Activated CD8-positive, alpha-beta T cell treated with anti-CD3 and anti-CD28 coated beads, Interleukin-2, amount 10 ng/mL, durations not matched to agents 7 days and 5 days (primary cell): ENCODE results near the gene TMEM14C. TPM values are rescaled to one million over a fixed set of nuclear protein-coding genes. Genes with fewer than 3 reads are reported as not detected.
"Not testable (repeated sequence)": the region's sequence is repeated elsewhere in the genome, so short reads cannot be mapped to it uniquely, and the experiment has no call there.

ENCODE experiments used
- ATAC-seq: fragments of 150-1000 bp; cut with Tn5 transposase; one replicate; pipeline ENCODE4 v1.10.0; 2021; ENCODE audit warnings: moderate library complexity
- CTCF ChIA-PET: fragments of 350-600 bp; sonication (Branson Sonifier 250); formaldehyde crosslinking; loops from one replicate; lab custom pipeline; 2021; ENCODE audit warnings: antibody characterized with exemption; lab: Charles Lee
- POLR2A ChIA-PET: fragments of 350-600 bp; sonication (Branson Sonifier 250); formaldehyde crosslinking; loops from one replicate; lab custom pipeline; 2021; ENCODE audit warnings: antibody characterized with exemption; lab: Charles Lee
- DNase-seq: peaks from one replicate; pipeline ENCODE4 v3.0.0-alpha.2; 2020
- H3K27ac Mint-ChIP-seq: one replicate; pipeline ENCODE4 v1.8.0; 2021; ENCODE audit warnings: mild to moderate bottlenecking, mixed read lengths
- H3K27me3 Mint-ChIP-seq: one replicate; pipeline ENCODE4 v1.8.0; 2021; ENCODE audit warnings: low read depth, mixed read lengths
- H3K36me3 Mint-ChIP-seq: one replicate; pipeline ENCODE4 v1.8.0; 2021; ENCODE audit warnings: low read depth, mixed read lengths
- H3K4me1 Mint-ChIP-seq: one replicate; pipeline ENCODE4 v1.8.0; 2021; ENCODE audit warnings: low read depth, mixed read lengths
- H3K4me3 Mint-ChIP-seq: one replicate; pipeline ENCODE4 v1.8.0; 2021; ENCODE audit warnings: mild to moderate bottlenecking, mixed read lengths
- H3K9me3 Mint-ChIP-seq: one replicate; pipeline ENCODE4 v1.8.0; 2022; ENCODE audit warnings: mixed read lengths; ENCODE audit not compliant: insufficient read depth
- total RNA-seq, 2 experiments: library from RNA; stranded (reverse); gene quantifications; one replicate each; pipeline ENCODE4 v1.2.3, GENCODE V29; 2021

Gene TMEM14C
- total RNA-seq, 2 experiments from 2014 or later = 35.9 to 39.2 TPM

GRCh38 chr6:10692965-10693538 lies 29.8 kb upstream of the TMEM14C start:
- no peak for ATAC-seq
- no peaks in the 10 kb centered on the region for H3K9me3 Mint-ChIP-seq
- peaks cover 27% of the 10 kb centered on the region for H3K4me1 Mint-ChIP-seq
- ChIA-PET POLR2A (interaction anchor here (2.5 kb wide), 1 partner anchor 53 kb away, joined by 10 read pairs; no protein-coding TSS in a partner anchor), CTCF (interaction anchor here (2.5 kb wide), 1 partner anchor 182 kb away, joined by 8 read pairs; no protein-coding TSS in a partner anchor)
- H3K4me3 Mint-ChIP-seq = peak overlapping the region; percentile 94
- peaks cover 20% of the 10 kb centered on the region for H3K36me3 Mint-ChIP-seq
- no peak for DNase-seq
- no peaks in the 10 kb centered on the region for H3K27me3 Mint-ChIP-seq
- peak overlapping the region; percentile 100 for H3K27ac Mint-ChIP-seq

GRCh38 chr6:10694302-10695085 lies 28.4 kb upstream of the TMEM14C start, which contains the start of the genes C6orf52 and PAK1IP1:
TSS of gene C6orf52 (minus strand) at chr6:10694616. CDS start at chr6:10687550, 7,066 bp downstream.
TSS of gene PAK1IP1 (plus strand) at chr6:10694972. CDS start at chr6:10694986, 14 bp downstream.
- no peaks in the 10 kb centered on the region for H3K9me3 Mint-ChIP-seq
- ATAC-seq = peak; percentile 93

GRCh38 chr6:10695086-10695657 lies 27.7 kb upstream of the TMEM14C start:
- no peak for ATAC-seq
- H3K27ac Mint-ChIP-seq = peak overlapping the region; percentile 100
- ChIA-PET CTCF (interaction anchor here (1.0 to 3.1 kb wide), 7 partner anchors 25 to 217 kb away, joined by 3 to 23 read pairs (median 5); no protein-coding TSS in a partner anchor), POLR2A (interaction anchor here (0.6 to 2.5 kb wide), 13 partner anchors 10 to 271 kb away, joined by 3 to 43 read pairs (median 5); partner anchors contain the start of gene TMEM14C)
- H3K4me3 Mint-ChIP-seq = peak overlapping the region; percentile 94
- no peaks in the 10 kb centered on the region for H3K27me3 Mint-ChIP-seq
- no peaks in the 10 kb centered on the region for H3K9me3 Mint-ChIP-seq
- DNase-seq = no peak
- peaks cover 36% of the 10 kb centered on the region for H3K36me3 Mint-ChIP-seq
- peaks cover 32% of the 10 kb centered on the region for H3K4me1 Mint-ChIP-seq

More at GRCh38 chr6:10694302-10695085, 28.4 kb upstream of the TMEM14C start, which contains the start of the genes C6orf52 and PAK1IP1:
- H3K36me3 Mint-ChIP-seq = peaks cover 32% of the 10 kb centered on the region
- ChIA-PET POLR2A (interaction anchor here (0.6 to 2.5 kb wide), 13 partner anchors 11 to 270 kb away, joined by 3 to 43 read pairs (median 4); partner anchors contain the start of gene TMEM14C), CTCF (interaction anchor here (0.9 to 3.1 kb wide), 8 partner anchors 26 to 216 kb away, joined by 3 to 23 read pairs (median 4); no protein-coding TSS in a partner anchor)
- H3K4me3 Mint-ChIP-seq = peak within 1 kb of the TSS; percentile 94
- H3K27me3 Mint-ChIP-seq = no peaks in the 10 kb centered on the region
- peak; percentile 97 for DNase-seq
- peak within 1 kb of the TSS; percentile 100 for H3K27ac Mint-ChIP-seq
- peaks cover 31% of the 10 kb centered on the region for H3K4me1 Mint-ChIP-seq

DNA sequence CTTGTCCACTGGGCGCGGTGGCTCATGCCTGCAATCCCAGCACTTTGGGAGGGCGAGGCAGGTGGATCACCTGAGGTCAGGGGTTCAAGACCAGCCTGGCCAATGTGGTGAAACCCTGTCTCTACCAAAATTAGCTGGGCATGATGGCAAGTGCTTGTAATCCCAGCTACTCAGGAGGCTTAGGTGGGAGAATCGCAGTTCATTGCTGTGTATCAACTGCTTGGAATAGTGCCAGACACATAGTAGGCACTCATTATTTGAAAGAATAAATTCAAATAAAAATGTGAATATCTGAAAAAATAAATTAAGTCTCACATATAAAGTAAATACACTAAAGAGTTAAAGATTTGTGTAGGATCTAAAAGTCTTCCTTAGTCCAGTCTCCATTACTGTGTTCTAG lies 26.2 kb upstream of the TMEM14C start:
- no peak overlapping the region for H3K4me3 Mint-ChIP-seq
- no peaks in the 10 kb centered on the region for H3K27me3 Mint-ChIP-seq
- peaks cover 46% of the 10 kb centered on the region for H3K36me3 Mint-ChIP-seq
- no peak for DNase-seq
- H3K9me3 Mint-ChIP-seq = no peaks in the 10 kb centered on the region
- H3K4me1 Mint-ChIP-seq = peaks cover 40% of the 10 kb centered on the region
- ATAC-seq = no peak
- ChIA-PET CTCF (interaction anchor here (3.1 kb wide), 1 partner anchor 24 kb away, joined by 23 read pairs; no protein-coding TSS in a partner anchor), POLR2A (no interaction called here)
- H3K27ac Mint-ChIP-seq = peak overlapping the region; percentile 25

DNA sequence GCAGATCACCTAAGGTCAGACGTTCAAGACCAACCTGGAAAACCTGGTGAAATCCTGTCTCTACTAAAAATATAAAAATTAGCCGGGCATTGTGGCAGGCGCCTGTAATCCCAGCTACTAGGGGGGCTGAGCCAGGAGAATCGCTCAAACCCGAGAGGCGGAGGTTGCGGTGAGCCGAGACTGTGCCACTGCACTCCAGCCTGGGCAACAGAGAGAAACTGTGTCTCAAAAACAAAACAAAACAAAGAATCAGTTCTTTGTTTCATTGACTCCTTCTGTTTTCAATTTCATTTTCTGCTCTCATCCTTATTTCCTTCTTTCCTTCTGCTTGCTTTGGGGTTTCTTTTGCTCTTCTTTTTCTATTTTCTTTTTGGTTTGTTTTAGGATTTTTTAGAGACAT lies 8.9 kb upstream of the TMEM14C start:
- DNase-seq = no peak
- peaks cover 9% of the 10 kb centered on the region for H3K4me1 Mint-ChIP-seq
- H3K27me3 Mint-ChIP-seq = no peaks in the 10 kb centered on the region
- H3K36me3 Mint-ChIP-seq = peaks cover 20% of the 10 kb centered on the region
- H3K9me3 Mint-ChIP-seq = no peaks in the 10 kb centered on the region
- CTCF ChIA-PET = no interaction called here
- ATAC-seq = no peak
- H3K4me3 Mint-ChIP-seq = no peak overlapping the region
- no peak overlapping the region for H3K27ac Mint-ChIP-seq
- POLR2A ChIA-PET = no interaction called here

DNA sequence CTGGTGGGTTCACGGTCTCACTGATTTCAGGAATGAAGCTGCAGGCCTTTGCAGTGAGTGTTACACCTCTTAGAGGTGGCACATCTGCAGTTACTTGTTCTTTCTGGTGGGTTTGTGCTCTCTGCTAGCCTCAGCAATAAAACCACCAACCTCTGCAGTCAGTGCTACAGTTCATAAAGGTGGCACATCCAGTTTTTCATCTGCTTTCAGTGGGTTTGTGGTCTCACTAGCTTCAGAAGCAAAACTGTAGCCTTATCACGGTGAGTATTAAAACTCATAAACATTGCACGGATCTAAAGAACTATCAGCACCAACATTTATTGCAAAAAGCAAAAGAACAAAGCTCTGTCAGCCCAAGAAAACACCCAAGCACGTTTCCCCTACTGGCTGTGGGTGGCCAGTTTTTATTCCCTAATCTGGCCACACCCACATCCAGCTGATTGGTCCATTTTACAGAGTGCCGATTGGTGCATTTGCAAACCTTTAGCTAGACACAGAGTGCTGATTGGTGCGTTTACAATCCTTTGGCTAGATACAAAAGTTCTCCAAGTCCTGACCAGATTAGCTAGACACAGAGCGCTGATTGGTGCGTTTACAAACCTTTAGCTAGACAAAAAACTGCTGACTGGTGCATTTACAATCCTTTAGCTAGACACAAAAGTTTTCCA lies 3.4 kb upstream of the TMEM14C start:
- no peaks in the 10 kb centered on the region for H3K9me3 Mint-ChIP-seq
- H3K4me3 Mint-ChIP-seq = peak overlapping the region; percentile 78
- peaks cover 48% of the 10 kb centered on the region for H3K4me1 Mint-ChIP-seq
- H3K36me3 Mint-ChIP-seq = peaks cover 27% of the 10 kb centered on the region
- ChIA-PET POLR2A (interaction anchor here (0.6 to 4.6 kb wide), 6 partner anchors 13 to 191 kb away, joined by 3 to 43 read pairs (median 9); partner anchors contain the start of genes C6orf52, PAK1IP1 and TMEM14B), CTCF (interaction anchor here (0.9 to 3.5 kb wide), 8 partner anchors 8 to 380 kb away, joined by 3 to 23 read pairs (median 3); partner anchors contain the start of genes C6orf52 and PAK1IP1)
- no peaks in the 10 kb centered on the region for H3K27me3 Mint-ChIP-seq
- H3K27ac Mint-ChIP-seq = peak overlapping the region; percentile 87
- peak; percentile 70 for DNase-seq
- peak; percentile 4 for ATAC-seq

DNA sequence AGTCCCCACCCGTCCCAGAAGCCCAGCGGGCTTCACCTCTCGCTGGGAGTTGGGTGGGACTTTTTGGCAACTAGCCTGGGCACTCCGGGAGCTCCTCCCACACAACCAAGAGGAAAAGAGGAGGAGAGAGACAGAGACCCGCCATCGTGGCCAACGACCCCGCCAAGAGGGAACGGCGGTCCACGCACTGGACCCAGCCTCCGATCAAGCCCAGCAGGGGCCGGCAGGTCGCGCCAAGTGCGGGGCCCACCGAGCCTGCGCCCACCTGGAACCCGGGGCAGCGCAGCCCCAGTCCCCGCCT lies 3.0 kb upstream of the TMEM14C start:
- H3K9me3 Mint-ChIP-seq = no peaks in the 10 kb centered on the region
- POLR2A ChIA-PET = interaction anchor here (0.6 to 4.6 kb wide), 8 partner anchors 9 to 191 kb away, joined by 3 to 43 read pairs (median 6); partner anchors contain the start of genes C6orf52, PAK1IP1 and TMEM14B

GRCh38 chr6:10720265-10720959 lies 2.5 kb upstream of the TMEM14C start:
- ATAC-seq (peak; percentile 52), DNase-seq (peak; percentile 68)
- Mint-ChIP-seq H3K27me3 (no peaks in the 10 kb centered on the region), H3K27ac (peak overlapping the region; percentile 90), H3K36me3 (peaks cover 29% of the 10 kb centered on the region), H3K4me1 (peaks cover 56% of the 10 kb centered on the region), H3K4me3 (peak overlapping the region; percentile 91), H3K9me3 (no peaks in the 10 kb centered on the region)
- ChIA-PET CTCF (interaction anchor here (0.7 to 3.5 kb wide), 11 partner anchors 9 to 242 kb away, joined by 3 to 23 read pairs (median 4); partner anchors contain the start of genes C6orf52 and PAK1IP1), POLR2A (interaction anchor here (0.7 to 4.6 kb wide), 10 partner anchors 9 to 192 kb away, joined by 3 to 43 read pairs (median 6); partner anchors contain the start of genes C6orf52, PAK1IP1 and TMEM14B)

More for the DNA sequence above, 3.0 kb upstream of the TMEM14C start:
- H3K36me3 Mint-ChIP-seq = peaks cover 27% of the 10 kb centered on the region
- CTCF ChIA-PET = interaction anchor here (0.9 to 3.5 kb wide), 7 partner anchors 8 to 379 kb away, joined by 3 to 23 read pairs (median 3); partner anchors contain the start of genes C6orf52 and PAK1IP1
- H3K27ac Mint-ChIP-seq = peak overlapping the region; percentile 87
- peaks cover 53% of the 10 kb centered on the region for H3K4me1 Mint-ChIP-seq
- no peak for ATAC-seq
- H3K4me3 Mint-ChIP-seq = peak overlapping the region; percentile 78
- H3K27me3 Mint-ChIP-seq = no peaks in the 10 kb centered on the region
- DNase-seq = no peak

- peak; percentile 44 for DNase-seq
- not testable (repeated sequence) for ATAC-seq, H3K27me3 Mint-ChIP-seq, H3K9me3 Mint-ChIP-seq
- ChIA-PET POLR2A (interaction anchor here (0.5 to 4.6 kb wide), 9 partner anchors 10 to 193 kb away, joined by 3 to 43 read pairs (median 5); partner anchors contain the start of genes C6orf52, PAK1IP1 and TMEM14B), CTCF (interaction anchor here (0.7 to 3.5 kb wide), 10 partner anchors 17 to 242 kb away, joined by 3 to 23 read pairs (median 4); partner anchors contain the start of genes C6orf52 and PAK1IP1)
- peak overlapping the region; percentile 91 for H3K4me3 Mint-ChIP-seq
- H3K4me1 Mint-ChIP-seq = peaks cover 57% of the 10 kb centered on the region
- H3K36me3 Mint-ChIP-seq = peaks cover 35% of the 10 kb centered on the region
- H3K27ac Mint-ChIP-seq = peak overlapping the region; percentile 90
Observed at GRCh38 chr6:10720960-10721849, 1.7 kb upstream of the TMEM14C start.
